GM19043 (cell line): Measurements from ENCODE around the gene PPM1K.

Source experiments
- ATAC-seq: cut with Tn5 transposase; IDR thresholded peaks from one replicate; pipeline ENCODE4 v1.9.1; 2021; ENCODE audit warnings: low read depth; ENCODE audit not compliant: unreplicated experiment

PPM1K gene

DNA sequence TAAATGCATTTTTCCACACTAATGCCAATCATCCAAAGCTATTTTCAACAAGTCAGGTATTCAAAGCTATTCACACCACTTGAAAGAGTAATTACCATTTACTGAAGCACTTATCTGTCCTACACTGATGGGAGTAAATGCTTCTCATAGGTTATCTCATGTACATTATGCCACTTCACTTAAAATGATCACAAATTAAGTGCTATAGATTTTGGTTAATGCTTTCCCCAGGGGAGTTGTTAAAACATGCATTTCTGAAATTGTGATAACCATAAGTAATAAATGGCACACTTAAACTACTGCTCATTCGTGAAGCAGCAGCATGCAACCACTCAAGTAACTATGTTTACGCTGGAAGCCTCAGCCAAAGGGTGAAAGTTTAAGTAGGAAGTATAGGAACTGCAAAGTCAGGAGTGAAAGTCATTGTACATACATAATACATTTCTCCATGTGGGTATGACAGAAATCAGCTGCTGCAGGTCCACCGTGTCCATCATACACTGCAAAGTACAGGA, 6.6 kb downstream of the PPM1K start:
- no peak for ATAC-seq

DNA sequence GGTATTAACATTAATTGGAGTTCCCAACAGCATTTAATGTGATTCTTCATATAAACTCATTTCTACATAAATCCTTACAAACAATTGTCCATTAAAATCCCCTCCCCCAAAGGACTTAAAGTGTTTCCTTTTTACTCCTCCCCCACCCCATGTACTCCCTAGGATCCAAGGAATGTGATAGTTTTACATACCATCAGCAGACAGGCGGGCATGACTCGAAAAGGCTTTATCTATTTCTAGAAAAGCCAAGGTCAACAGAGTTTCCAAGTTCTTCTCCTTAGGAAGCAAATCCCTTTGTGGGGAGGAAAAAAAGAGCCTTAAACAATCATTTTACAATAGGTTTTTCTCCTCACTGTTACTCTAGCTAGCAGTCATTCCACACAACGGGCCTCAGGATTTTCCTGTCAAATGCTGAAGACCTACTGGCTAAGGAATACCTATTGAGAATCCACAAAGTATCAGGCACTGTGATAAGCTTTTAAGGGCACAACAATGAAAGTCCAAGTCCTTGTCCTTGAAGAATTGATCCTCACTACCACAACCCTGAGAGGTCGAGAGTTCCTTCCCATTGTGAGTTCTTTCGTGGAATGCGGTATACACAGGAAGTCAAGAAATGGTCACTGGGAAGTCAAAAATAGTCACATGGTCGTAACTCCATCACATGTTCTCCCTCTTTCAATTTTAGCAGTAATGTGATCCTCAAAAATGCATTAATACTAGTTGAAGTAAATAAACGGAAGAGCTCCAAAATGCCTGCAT, 7.2 kb downstream of the PPM1K start:
- no peak for ATAC-seq

DNA sequence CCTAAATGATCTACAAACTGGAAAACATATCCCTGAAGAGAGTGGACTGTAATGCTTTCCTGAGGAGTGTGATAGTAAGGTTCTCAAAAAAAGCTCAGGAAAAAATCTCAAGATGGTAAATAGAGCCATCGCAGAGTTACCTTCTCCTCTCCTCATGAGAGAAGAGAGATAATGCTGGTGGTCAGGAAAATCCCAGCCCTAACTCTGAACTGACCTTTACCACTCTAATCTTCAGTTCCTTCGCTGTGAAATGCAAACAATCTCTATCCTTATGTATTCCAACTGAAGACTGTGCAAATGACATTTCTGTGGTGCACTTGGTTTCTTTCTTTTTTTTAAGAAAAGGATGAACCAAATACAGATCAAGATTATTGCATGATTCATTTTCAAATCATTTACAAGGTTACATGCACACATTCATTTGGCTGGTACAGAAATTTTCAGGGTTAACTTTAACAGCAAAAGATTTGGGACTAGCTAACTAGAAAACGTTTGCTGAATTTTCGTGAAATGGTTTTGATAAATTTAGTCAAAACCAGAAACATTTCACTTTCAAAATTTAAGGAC, 8.3 kb downstream of the PPM1K start:
- ATAC-seq = no peak

DNA sequence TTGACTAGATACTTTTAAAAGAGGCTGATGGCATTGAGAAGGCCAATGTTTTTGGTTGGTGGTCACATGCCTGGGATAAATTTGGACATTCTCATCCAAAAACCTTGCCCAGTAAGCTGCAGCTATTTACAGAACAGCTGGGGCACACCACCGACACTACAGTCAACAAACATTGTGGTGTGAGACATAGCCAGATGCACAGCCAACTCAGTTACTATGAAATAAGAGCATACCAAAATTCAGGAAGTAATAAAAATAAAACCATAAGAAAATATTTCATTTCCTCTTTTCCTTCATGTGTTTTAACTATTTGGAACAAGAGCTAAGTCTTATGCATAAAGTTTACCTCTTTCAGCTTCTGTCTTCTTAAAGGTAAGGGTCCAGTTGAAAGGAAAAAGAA, 8.8 kb downstream of the PPM1K start:
- peak; percentile 62 for ATAC-seq

DNA sequence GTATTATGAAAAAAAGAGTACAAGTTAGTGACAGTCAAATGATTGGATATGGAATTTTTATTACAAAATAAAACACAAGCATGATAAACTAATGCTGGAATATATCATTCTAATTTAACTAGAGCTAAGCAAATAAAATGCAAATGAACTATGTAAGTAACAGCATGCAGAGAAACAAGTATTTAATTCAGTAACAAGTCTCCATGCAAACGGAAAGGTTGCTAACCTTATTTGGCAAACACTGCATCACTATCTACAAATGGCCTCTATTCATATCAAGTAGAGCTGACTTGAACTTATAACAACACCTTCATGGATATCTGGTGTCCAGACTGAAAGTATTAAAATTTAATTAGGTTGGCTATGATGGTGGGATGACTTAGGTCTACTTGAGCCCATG, 15.4 kb downstream of the PPM1K start:
- no peak for ATAC-seq

DNA sequence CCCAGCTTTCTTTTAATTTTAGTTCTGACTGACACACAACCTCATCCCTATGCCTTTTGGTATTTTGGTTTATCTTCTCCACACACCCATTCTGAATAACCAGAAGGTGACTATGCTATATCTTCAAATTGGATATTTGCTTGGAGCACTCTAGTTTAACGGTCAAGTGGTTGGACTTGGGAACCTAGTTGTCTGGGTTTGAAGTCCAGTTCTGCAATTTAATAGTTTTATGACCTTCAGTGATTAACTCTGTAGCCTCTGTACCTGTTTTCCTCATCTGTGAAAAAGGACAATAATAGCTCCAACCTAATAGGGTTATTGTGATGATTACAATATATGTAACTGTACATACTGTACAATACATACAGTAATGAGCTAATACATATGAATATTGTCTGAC, 20.0 kb downstream of the PPM1K start:
- no peak for ATAC-seq

DNA sequence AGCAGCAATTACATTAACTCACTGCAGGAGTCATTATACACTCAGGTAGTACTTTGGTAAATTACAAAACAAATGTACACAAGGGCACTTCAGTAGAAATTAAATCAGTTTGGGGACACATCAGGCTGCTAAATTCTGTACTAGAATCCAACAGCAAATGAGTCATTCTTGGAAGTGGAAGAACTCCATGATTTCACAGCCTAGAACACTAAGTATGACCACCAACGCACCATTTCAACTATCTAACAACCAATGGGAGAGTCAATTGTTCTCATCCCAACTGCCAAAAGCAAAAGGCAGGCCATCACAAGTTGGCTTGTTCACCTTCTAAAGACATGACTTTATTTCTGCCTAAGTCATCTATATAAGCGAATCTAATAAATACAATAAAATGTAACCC, 26.6 kb downstream of the PPM1K start:
- ATAC-seq = no peak

DNA sequence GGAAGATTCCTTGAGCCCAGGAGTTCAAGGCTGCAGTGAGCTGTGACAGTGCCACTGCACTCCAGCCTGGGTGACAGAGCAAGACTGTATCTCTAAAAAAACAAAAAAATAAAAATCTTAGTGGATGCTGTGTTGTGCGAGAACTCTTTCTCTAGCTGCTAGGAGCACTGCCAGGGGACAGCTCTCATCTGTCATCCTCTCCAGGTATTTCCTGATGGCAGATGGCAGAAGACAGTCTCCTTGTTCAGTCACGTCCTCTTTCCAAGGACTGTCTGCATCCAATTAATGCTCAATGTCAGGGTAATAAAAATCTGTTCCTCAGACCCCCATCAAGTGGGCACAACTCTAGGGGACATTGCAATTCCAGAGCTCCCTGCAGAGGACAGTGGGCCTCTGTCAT, 29.2 kb downstream of the PPM1K start:
- ATAC-seq = no peak

DNA sequence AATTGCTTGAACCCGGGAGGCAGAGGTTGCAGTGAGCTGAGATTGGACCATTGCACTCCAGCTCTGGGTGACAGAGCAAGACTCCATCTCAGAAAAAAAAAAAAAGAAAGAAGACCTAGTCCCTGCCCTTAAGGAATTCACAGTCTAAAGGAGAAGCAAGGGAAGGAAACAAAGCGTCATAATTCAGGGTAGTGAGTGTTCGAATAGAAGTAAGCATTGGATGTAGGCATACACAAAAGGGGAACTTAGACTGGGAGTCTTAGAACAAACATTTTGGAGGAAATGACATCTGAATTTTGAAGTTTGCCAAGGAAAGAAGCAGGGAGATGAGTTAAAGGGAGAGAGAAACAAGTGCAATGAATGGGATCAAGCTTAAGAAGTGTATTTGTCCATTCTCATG, 32.4 kb downstream of the PPM1K start:
- no peak for ATAC-seq

DNA sequence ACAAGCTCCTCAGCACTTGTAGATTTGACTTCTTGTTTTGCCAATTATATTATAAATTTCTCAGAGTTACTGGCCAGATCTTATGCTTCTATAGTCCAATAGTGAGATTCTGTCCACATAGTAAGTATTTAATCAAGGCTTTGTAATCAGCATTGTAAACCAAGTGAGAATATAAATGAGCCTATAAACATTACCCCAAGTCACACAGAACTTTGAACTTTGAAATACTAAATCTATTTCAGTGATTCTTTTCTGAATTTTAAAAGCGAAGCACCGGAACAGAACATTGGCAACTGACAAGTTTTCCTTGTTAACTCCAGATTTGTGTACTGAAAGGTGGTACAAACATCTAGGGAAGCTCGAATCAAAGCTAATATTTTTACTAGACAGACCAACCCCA, 37.2 kb downstream of the PPM1K start:
- no peak for ATAC-seq

DNA sequence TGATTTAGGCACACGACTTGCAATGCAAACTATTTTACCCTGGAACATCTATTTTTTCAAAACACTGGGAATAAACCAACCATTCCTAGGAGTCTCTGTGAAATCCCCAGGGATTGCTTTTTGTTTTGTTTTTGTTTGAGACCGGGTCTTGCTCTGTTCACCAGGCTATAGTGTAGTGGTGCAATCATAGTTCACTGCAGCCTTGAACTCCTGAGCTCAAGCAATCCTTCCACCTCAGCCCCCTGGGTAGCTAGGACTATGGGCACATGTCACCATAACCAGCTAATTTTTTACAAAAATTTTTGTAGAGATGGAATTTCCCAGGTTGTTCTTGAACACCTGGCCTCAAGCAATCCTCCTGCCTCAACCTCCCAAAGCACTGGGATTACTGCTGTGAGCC, 37.8 kb downstream of the PPM1K start:
- no peak for ATAC-seq

DNA sequence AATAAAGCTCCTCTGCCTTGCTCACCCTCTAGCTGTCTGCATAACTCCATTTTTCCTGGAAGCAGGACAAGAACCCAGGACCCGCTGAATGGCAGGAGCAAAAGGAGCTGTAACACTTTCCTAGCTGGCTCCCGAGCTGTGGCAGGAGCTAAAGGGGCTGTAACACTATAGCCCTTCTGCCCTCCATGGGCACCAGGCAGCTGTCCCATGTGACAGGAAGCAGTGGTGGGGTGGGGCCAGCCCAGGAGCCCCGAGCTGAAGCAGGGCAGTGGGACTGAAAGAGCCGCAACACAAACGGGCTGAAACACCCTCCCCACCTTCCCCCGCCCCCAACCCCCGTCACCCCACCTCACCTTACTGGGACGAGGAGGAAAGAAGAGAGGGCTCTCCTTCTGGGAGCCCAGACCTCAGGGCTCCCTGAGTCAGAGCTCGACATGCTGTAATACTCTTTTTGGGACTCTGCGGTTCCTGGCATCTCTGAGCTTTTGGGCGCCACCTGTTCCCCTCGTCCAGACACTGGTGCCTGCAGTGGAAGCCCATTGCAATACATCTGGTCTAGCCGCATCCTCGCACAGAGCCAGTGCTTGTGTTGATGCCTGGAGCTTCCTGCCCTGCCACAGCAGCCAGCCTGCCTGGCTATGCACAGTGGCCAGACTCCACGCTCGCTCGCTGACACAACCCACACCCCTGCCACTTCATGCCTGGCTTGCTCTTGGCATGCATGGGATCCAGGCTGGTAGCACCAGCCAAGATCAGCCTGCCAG, 39.4 kb downstream of the PPM1K start:
- ATAC-seq = no peak

DNA sequence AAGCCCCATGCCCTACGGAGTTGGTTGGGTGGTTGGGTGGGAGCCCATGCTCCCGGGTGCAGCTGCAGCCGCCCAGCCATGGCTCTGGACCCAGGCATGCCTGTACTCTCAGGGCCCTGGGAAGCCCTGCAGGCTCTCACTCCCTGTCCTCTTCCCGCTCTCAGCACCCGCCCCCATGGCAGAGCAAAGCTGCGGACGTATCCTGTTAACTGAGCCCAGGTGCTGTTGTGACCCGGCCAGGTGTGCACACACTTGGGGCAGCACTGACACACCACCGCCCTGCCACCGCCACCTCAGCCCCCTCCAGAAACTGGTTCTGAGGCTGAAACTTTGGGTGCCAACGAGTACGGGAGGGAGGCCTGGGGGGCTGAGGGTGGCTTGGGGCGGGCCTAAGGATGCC, 40.3 kb downstream of the PPM1K start:
- ATAC-seq = no peak

DNA sequence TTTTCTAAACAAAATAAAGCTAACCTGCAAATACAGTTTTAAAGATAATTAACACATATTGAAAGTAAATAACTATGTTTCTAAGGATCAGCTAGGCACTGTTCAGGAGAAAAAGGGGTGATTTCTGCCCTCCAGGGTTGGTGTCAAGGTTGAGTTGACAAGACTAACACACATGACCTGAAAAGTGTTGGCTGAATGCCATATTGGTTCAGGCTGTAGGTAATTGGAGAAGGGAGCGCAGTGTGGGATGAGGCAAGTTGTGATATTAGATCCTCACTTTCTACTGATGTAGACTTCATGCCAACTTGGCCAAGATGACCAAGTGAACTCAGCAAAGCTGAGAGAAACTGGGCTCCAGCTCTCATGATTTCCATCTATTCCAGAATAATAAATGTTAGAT, 42.2 kb downstream of the PPM1K start:
- no peak for ATAC-seq

DNA sequence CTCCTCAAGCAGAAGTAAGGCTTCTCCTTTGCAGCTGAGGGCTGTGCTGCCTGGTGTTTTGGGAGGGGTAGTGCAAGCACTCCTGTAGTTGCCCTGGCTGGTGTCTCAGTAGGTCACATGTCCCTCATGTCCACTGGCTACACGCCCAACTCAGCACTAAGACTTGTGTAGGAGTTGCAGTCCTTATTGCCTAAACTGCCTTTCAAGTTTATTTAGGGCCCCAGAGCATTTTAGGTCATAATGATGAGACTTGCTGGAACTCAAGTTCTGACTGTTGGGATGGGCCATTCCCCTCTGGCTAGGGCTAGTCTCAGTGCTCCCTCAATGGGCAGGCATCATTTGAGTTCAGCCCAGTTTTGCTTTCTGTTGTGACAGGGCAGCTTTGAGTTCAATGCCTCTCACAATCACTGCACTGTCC, 44.1 kb downstream of the PPM1K start:
- no peak for ATAC-seq

DNA sequence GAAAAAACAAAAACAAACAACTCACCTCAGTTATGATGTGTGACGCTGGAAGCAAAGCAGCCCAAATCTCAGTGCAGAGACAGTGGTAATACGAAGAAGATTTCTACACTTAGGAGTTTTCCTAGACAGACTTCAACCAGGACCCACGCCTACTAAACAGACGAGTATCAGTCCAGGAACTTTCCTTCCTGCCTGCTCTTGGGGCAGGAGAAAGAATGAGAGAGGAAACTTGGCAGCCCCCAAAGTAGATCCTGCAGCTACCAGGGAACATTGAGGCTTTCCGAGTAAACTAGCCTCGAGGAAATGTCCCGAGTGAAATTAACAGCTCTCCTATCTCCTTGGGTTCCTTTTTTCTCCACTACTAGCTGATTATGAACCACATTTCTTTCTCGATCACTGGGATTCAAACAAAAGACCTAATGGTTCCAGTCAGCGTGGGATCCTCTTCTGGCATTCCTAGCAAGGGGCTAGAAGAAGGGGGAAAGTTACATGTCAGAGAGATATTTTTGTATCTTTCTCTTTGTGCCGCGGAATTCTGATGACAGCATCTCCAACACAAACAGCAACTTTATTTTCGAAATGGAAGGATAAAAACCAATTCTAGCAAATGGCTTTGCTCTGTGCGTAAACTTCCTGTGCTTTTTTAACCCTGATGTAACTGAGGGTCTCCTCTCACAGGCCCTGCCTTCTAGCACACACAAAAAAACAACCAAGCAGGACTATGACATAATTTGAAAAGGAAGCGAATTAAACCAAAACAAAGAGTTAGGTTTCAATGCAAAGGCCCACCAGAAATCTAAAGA, 53.2 kb downstream of the PPM1K start:
- ATAC-seq = no peak

DNA sequence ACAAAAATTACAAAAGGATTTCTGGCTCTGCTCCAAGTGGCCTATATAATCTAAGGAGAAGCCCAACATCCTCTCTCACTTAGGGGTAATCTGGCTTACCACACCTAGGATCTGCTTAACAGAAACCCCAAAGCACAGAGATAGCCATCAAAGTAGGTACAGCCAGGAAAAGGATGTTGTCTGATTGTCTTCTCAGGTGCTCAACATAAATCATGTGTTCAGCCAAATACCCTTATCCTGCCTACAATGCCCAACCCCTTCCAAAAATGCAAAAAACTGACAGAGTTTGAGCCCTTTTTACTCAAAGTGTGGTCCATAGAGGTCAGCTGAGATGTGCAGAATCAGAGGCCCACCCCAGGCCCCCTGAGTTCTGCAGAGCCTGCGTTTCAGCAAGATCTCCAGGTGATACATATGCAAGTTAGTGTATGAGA, 53.9 kb downstream of the PPM1K start:
- ATAC-seq = no peak

DNA sequence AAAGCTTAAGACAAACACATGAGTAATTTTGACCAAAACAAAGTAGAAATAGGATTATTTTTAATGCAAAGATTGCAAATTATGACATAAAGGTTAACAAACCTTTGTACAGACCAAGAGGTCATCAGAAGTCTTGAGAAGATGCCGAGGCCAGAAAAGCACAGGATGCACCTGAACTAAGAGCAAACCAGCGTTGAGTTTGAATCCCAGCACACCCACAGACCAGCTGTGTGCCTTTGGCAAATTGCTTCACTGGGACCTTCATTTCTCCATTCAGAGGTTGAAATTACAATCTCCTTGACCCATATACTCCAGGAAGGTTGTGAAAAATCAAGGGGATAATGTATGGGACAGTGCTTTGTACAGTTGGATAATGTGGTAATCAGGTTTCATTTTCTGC, 56.6 kb downstream of the PPM1K start:
- no peak for ATAC-seq

DNA sequence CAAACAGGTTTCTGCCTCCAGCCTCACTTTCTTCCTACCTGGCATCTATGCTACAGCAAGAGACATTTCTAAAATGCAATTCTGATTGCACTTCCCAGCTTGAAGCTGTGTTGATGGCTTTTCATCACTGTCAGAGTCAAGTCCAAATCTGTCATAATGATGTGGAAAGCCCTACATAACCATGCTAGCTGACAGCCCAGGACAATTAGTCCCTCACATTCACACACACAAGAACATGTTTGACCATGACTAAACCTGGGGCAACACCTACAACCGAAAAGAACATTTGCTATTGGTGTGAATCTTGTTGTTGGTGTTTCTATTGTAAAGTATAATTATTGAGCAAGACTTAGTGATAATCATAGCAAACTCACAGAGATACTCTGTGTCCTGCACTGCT, 58.2 kb downstream of the PPM1K start:
- no peak for ATAC-seq

DNA sequence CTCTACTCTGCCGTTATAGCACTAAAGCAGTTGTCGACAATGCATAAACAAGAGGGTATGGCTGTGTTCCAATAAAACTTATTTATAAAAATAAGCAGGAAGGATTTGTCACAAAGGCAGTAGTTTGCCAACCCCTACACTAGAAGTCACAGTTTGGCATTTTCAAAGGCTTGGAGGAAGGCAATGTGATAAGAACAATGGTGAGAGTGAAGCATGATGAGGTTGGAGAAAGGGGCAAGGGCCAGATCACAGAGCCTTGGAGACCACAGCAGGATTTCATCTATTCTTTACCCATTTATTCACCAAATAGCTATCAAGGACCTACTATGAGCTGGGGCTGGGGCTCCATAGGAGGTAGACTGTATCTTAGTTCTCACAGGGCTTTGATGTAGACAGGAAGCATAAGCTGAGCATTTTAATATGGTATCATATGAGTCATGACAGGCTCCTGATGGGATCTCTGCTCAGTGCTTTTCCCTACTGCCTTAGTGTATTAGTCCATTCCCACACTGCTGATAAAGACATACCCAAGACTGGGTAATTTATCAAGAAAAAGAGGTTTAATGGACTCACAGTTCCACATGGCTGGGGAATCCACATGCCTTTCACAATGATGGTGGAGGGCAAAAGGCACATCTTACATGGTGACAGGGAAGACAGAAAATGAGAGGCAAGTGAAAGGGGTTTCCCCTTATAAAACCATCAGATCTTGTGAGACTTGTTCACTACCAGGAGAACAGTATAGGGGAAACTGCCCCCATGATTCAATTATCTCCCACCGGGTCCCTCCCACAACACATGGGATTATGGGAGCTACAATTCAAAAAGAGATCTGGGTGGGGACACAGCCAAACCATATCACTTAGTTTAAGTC, 58.9 kb downstream of the PPM1K start:
- ATAC-seq = no peak
